Lower lobe of right lung (tissue), 2 donors: Measurements from ENCODE around the gene ATP13A3. TPM values are rescaled to one million over a fixed set of nuclear protein-coding genes. Genes with fewer than 3 reads are reported as not detected.

ENCODE experiments used
- ATAC-seq, 2 donors: fragments of 200-7000 bp; cut with Tn5 transposase; one replicate each; pipeline ENCODE4 v1.9.1; 2020 to 2022; ENCODE audit warnings: mild to moderate bottlenecking in 2 of 2, moderate library complexity in 2 of 2
- DNase-seq: peaks from one replicate; pipeline ENCODE4 v3.0.0-alpha.2; 2020
- H3K27ac ChIP-seq: fragments of 200-600 bp; one replicate; pipeline ENCODE4 v1.8.0; 2022
- H3K27me3 ChIP-seq: fragments of 200-600 bp; one replicate; pipeline ENCODE4 v1.8.0; 2022; ENCODE audit warnings: low read depth
- H3K36me3 ChIP-seq: fragments of 200-600 bp; one replicate; pipeline ENCODE4 v1.8.0; 2022; ENCODE audit warnings: mild to moderate bottlenecking
- H3K4me1 ChIP-seq: fragments of 200-600 bp; one replicate; pipeline ENCODE4 v1.8.0; 2022
- H3K4me3 ChIP-seq: fragments of 200-600 bp; one replicate; pipeline ENCODE4 v1.8.0; 2022; ENCODE audit warnings: mild to moderate bottlenecking
- H3K9me3 ChIP-seq: fragments of 200-600 bp; one replicate; pipeline ENCODE4 v1.8.0; 2022
- CTCF ChIP-seq: fragments of 200-600 bp; IDR thresholded peaks from one replicate; pipeline ENCODE4 v1.8.0; 2022; ENCODE audit warnings: antibody characterized with exemption, mild to moderate bottlenecking
- intact Hi-C: fragments of 100-400 bp; cut with DNase I; formaldehyde crosslinking; loops from one replicate; pipeline ENCODE4 v1.11.0; 2022
- total RNA-seq: library from RNA; stranded (reverse); fragmentation: NEBNext Ultra II Directional; extraction: Animal tissue kit (Norgen Biotek cat#: 25700); gene quantifications from one replicate; pipeline ENCODE4 v1.2.1, GENCODE V29; 2021
- donor health status: DM: no; HTN: yes; CAD: no; lungs with severe emphysema.

The ATP13A3 gene
- total RNA-seq, 1 donor from 2014 or later: 84.8 TPM

- no peak overlapping the region for H3K27ac ChIP-seq
- H3K4me3 ChIP-seq: no peak overlapping the region
- H3K4me1 ChIP-seq: no peaks in the 10 kb centered on the region
- DNase-seq: no peak
- H3K36me3 ChIP-seq: no peaks in the 10 kb centered on the region
- intact Hi-C loops: no loop called here
- H3K27me3 ChIP-seq: peaks cover 11% of the 10 kb centered on the region
- H3K9me3 ChIP-seq: no peaks in the 10 kb centered on the region
- no peak for ATAC-seq
- TF ChIP-seq CTCF: no peak
Observed at GRCh38 chr3:194374935-194375334, 111.9 kb downstream of the ATP13A3 start.

- intact Hi-C loops: no loop called here
- peaks cover 21% of the 10 kb centered on the region for H3K27me3 ChIP-seq
- H3K9me3 ChIP-seq: no peaks in the 10 kb centered on the region
- no peak overlapping the region for H3K4me3 ChIP-seq
- ATAC-seq (no peak), DNase-seq (peak; percentile 12)
- H3K36me3 ChIP-seq: no peaks in the 10 kb centered on the region
- H3K27ac ChIP-seq: no peak overlapping the region
- no peaks in the 10 kb centered on the region for H3K4me1 ChIP-seq
- no peak for TF ChIP-seq CTCF
Observed at GRCh38 chr3:194373899-194374298, 112.9 kb downstream of the ATP13A3 start.

- Histone ChIP-seq H3K36me3 (no peaks in the 10 kb centered on the region), H3K27ac (no peak overlapping the region), H3K27me3 (peaks cover 27% of the 10 kb centered on the region), H3K4me3 (no peak overlapping the region), H3K9me3 (no peaks in the 10 kb centered on the region), H3K4me1 (no peaks in the 10 kb centered on the region)
- TF ChIP-seq CTCF: no peak
- no peak for ATAC-seq
- DNase-seq: no peak
- intact Hi-C loops: no loop called here
Observed at GRCh38 chr3:194373028-194373427, 113.8 kb downstream of the ATP13A3 start.

- Histone ChIP-seq H3K27ac (no peak overlapping the region), H3K27me3 (peaks cover 23% of the 10 kb centered on the region), H3K4me3 (no peak overlapping the region), H3K36me3 (no peaks in the 10 kb centered on the region), H3K4me1 (no peaks in the 10 kb centered on the region), H3K9me3 (no peaks in the 10 kb centered on the region)
- no peak for DNase-seq
- TF ChIP-seq CTCF: no peak
- intact Hi-C loops: no loop called here
- peak in 1 of 2 donors; percentile 15 for ATAC-seq
Observed at GRCh38 chr3:194370753-194371152, 116.0 kb downstream of the ATP13A3 start.

GRCh38 chr3:194369522-194370279 is 117.1 kb downstream of the ATP13A3 start, which contains the start of gene LRRC15:
Gene LRRC15 (minus strand): TSS chr3:194369743. CDS start chr3:194361043, 8,700 bp downstream.
- no peak within 1 kb of the TSS for H3K4me3 ChIP-seq
- H3K27me3 ChIP-seq: peaks cover 23% of the 10 kb centered on the region
- no peak for DNase-seq
- intact Hi-C loops: no loop called here
- H3K4me1 ChIP-seq: no peaks in the 10 kb centered on the region
- no peak within 1 kb of the TSS for H3K27ac ChIP-seq
- ATAC-seq: peak; percentile 74 to 80
- no peaks in the 10 kb centered on the region for H3K36me3 ChIP-seq
- TF ChIP-seq CTCF: no peak
- no peaks in the 10 kb centered on the region for H3K9me3 ChIP-seq
